ENCODE results near the gene FECH.

DNA sequence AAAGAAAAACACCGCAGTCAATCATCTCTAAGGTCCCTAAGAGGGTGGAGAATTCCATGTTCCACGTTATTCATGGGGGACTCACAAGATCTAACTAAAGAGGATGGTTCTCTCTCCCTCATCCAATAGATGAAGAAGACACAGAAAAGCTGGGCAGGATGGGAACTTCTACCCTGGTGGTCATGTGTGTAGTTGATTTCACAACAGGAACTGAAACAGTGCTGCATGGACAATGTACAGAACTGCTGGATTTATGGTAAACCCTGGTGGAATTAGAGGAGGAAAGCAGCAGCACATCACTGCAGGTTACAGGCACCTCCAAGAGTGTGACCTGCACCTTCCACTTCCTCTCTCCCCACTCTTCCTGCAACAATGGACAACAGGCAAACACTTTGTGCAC, 31.4 kb downstream of the FECH start:
- TF ChIP-seq, protein P1, sequence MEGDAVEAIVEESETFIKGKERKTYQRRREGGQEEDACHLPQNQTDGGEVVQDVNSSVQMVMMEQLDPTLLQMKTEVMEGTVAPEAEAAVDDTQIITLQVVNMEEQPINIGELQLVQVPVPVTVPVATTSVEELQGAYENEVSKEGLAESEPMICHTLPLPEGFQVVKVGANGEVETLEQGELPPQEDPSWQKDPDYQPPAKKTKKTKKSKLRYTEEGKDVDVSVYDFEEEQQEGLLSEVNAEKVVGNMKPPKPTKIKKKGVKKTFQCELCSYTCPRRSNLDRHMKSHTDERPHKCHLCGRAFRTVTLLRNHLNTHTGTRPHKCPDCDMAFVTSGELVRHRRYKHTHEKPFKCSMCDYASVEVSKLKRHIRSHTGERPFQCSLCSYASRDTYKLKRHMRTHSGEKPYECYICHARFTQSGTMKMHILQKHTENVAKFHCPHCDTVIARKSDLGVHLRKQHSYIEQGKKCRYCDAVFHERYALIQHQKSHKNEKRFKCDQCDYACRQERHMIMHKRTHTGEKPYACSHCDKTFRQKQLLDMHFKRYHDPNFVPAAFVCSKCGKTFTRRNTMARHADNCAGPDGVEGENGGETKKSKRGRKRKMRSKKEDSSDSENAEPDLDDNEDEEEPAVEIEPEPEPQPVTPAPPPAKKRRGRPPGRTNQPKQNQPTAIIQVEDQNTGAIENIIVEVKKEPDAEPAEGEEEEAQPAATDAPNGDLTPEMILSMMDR (IDR thresholded peaks at IDR 0.05) = no peak
- TF ChIP-seq SREBF2 (IDR thresholded peaks at IDR 0.05) (no peak), POLR2A (IDR thresholded peaks at IDR 0.05; ENCODE audit: low read length) (no peak), RAD21 (conservative IDR thresholded peaks at IDR 0.05 in 1 of 2, IDR thresholded peaks at IDR 0.05 in 1 of 2) (no peak), RNF2 (IDR thresholded peaks at IDR 0.05; ENCODE audit: borderline replicate concordance, low read depth) (no peak), HOXB13 (CRISPR knock-in tag; IDR thresholded peaks at IDR 0.05; ENCODE audit: low read depth) (no peak), POLR2AphosphoS2 (conservative IDR thresholded peaks at IDR 0.05; ENCODE audit: low read length) (no peak), NPAS2 (CRISPR knock-in tag; IDR thresholded peaks at IDR 0.05; ENCODE audit: borderline replicate concordance) (no peak)
- TF ChIP-seq, protein P2, sequence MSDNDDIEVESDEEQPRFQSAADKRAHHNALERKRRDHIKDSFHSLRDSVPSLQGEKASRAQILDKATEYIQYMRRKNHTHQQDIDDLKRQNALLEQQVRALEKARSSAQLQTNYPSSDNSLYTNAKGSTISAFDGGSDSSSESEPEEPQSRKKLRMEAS (IDR thresholded peaks at IDR 0.05) = no peak
- TF ChIP-seq, protein P3, sequence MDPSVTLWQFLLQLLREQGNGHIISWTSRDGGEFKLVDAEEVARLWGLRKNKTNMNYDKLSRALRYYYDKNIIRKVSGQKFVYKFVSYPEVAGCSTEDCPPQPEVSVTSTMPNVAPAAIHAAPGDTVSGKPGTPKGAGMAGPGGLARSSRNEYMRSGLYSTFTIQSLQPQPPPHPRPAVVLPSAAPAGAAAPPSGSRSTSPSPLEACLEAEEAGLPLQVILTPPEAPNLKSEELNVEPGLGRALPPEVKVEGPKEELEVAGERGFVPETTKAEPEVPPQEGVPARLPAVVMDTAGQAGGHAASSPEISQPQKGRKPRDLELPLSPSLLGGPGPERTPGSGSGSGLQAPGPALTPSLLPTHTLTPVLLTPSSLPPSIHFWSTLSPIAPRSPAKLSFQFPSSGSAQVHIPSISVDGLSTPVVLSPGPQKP (IDR thresholded peaks at IDR 0.05; ENCODE audit: low read depth, low read length) = no peak

All from A549 (cell line).